Right hindlimb (tissue), 1 donor: Measurements from ENCODE around the gene FHL2.

Source experiments
- DNase-seq: peaks from one replicate; pipeline ENCODE4 v3.0.0-alpha.2; 2018

Gene FHL2

DNA sequence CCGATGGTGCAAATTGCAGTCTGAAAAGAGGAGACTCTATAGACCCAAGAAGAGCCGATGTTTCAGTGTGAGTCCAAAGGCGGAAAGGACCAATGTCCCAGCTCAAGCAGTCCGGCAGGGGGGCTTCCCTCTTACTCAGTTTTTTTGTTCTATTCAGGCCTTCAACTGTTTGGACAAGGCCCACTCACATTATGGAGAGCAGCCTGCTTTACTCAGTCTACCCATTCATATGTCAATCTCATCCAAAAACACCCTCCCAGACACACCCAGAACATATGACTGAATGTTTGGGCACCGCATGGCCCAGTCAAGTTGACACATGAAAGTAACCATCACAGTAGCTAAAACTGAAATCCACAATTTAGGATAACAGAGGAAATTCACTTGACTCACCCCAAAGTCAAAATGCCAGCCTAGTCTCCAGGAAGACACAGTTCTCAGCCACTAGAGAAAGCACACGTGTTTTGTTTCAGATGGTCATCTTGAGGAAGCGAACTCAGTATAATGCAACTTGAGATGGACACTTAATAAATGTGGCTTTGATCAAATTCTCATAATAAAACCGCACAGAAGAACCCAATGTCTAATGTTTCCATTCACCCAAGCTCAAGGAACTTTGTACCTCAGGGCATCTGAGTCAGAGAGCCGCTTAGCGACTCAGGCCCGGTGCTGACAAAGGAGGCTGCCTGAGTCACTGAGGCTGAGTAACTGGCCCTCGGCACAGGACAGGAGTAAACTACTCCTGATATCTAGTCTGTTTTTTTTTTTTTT, 2.4 kb downstream of the FHL2 start:
- DNase-seq, result no peak

DNA sequence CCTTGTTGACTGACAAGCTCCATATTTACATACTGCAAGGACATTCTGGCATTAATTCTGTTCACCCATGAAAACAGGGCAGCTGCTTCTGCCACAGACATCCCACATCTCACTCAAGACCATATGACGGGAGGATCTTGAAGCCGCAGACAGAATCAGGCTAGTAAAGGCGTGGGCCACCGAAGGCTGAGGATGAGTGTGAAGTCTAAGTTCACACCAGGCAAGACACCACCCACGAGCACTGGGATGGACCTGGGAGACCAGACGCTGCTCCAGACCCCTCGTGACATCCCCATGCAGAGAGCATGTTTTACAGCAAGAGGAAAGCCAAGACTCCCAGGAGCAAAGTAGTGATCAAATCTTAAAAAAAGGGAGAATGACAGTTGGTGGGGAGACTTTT, 3.2 kb downstream of the FHL2 start:
- no peak for DNase-seq

- no peak for DNase-seq
Measured at GRCh38 chr2:105394951-105395611, 3.8 kb downstream of the FHL2 start.

DNA sequence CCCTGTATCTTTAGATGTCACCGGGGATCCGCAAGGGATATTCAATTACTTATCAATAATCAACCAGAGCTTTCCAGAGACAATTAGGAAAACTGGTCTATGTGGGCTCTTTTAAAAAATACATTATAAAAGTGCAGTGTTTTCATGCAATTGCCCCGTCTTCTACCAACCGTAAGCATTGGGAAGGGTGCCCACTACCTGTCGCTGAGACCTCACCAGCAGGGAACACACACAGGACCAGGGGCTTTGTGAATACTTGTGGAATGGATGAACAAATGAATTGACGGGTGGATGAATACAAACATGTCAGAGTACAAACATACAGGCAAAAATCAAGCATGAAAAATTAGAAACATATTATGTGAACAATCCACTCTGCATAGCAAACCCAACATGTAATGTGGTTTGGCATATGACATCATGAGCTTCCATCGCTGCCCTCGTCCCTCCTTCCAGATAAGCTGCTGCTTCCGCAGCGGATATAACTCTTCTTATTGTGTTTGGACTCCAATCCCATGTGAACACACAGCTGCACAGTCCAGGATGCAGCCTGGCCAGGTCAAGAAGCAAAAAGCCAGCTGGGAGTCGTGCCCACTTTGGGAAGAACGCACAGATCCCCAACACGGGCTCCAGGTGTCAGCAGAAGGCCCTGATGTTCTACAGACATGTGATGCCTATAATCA, 5.3 kb downstream of the FHL2 start:
- DNase-seq, result peak; percentile 50

DNA sequence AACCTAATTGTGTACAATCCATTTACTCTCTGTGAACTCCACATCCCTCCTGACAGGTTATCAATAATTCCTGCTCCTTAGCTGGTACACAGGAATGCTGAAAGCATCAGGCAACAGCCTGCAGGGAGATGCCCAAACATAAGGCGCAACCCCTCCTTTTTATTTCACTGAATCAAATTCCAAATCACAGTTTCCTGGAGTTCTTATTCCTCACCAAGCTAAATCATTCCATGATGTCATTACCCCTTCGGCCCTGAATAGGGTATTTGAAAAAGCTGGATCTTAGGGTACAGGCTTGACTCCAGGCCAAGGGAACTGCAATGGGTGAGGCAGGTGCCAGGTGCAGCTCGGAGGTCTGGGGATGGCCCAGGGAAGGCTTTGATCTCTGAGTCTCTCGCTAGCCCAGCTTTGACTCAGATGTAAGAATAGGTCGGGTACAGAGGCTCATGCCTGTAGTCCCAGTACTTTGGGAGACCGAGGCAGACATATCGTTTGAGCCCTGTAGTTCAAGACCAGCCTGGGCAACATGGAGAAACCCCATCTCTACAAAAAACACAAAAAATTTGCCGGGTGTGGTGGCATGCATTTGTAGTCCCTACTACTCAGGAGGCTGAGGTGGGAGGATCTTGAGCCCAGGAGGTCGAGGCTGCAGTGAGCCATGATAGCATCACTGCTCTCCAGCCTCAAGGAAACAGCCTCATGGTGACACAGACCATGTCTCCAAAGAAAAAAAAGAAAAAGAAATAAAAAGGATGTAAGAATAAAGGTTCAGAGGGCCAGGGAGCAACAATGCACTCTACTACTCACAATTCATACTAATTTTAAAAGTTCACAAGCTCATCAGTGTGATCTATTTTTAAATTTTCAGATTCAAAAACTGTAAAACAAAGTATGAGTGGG, 6.8 kb downstream of the FHL2 start:
- no peak for DNase-seq

GRCh38 chr2:105391058-105391627, 7.7 kb downstream of the FHL2 start:
- no peak for DNase-seq

- DNase-seq, result no peak
Measured at GRCh38 chr2:105390454-105390853, 8.4 kb downstream of the FHL2 start.

DNA sequence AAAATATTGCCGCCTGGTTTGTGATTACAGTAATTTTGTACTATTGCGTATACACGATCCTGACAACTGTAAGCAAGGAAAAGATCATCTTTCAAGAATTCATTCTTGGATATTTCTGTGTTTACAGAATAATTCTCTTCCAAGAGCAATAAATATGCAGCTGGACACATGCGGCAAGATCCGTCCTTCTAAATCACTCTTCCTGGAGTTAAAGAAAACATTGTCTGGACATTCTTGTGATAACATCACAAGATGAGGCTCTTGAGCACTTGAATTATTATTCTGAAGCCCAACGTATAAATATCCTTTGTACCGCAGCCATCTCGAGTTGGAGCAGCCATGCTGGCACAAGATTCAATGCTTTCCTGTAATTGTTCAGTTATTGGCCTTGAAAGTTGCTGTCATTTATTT, 9.9 kb downstream of the FHL2 start:
- peak; percentile 54 for DNase-seq

- DNase-seq, result no peak
Measured at GRCh38 chr2:105387225-105387624, 11.6 kb downstream of the FHL2 start.

DNA sequence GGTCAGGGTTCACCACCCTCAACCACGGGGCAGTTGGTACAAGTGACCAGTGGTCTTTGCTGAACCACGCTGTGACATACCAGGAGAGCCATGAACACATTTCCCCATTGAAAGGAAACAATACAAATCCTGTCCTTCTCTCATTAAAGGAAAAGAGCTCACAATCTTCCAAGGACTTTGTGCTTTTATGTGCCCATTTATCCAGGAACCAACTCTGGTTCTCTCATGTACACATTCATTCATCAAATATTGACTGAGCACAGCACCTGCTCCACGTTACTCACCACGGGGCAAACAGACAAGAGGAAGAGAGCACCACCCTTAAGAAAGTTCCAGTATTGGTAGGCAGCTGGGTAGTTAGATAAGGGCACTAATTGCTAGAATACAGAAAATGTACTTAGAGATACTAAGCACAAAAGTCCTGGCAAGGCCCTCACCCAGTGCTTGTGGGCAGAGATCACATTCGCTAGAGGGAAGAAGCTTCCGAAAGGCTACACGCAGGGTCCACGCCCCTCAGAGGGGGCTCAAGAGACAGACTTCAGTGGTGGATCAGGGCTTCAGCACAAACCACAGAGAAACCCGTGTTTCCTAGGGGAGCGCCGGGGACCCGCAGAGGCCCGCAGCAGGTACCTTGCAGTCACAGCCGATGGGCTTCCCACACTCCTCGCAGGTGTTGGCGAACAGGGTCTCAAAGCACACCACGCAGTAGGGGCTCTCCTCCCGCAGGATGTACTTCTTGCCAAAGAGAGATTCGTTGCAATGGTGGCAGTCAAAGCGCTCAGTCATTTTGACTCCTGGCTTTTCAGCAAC, 12.9 kb downstream of the FHL2 start:
- DNase-seq, result no peak

- no peak for DNase-seq
Measured at GRCh38 chr2:105384861-105385260, 14.0 kb downstream of the FHL2 start.

DNA sequence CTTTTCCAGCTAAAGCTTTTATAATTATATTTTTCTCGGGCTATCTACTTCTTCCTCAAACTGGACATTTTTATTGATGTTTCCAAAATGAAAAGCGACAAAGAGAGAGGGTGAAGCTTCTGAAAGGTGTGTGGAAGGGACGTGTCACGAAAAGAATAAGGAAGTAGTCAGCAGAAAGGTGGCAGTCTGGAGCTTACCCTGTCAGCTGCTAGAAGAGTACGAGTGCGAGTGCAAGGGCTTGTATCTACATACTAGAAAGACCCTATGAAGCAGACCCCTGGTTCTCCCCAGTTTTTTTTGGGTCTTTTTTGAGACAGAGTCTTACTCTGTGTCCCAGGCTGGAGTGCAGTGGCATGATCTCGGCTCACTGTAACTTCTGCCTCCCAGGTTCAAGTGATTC, 14.6 kb downstream of the FHL2 start:
- no peak for DNase-seq

- DNase-seq, result no peak
Measured at GRCh38 chr2:105383432-105384166, 15.3 kb downstream of the FHL2 start.

DNA sequence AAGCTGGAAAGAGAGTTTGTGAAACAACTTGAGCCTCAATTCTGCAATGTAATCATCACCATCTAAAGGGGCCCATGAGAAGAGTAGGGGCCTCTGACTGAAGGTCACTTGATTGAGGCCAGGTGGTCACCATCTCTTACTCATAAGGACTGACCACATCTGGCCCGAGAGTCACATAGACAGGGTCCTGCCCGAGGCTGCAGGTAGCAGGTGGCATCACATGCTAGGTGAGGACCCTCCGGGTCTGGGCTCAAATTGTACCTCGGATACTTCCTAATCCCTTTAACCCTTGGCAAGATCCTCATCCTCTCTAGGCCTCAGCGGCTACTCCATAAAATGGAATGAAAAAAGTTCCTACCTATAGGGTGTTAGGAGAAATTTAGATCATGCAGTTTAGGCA, 16.7 kb downstream of the FHL2 start:
- no peak for DNase-seq

- no peak for DNase-seq
Measured at GRCh38 chr2:105381101-105381668, 17.7 kb downstream of the FHL2 start.

GRCh38 chr2:105380432-105381100, 18.3 kb downstream of the FHL2 start:
- no peak for DNase-seq

DNA sequence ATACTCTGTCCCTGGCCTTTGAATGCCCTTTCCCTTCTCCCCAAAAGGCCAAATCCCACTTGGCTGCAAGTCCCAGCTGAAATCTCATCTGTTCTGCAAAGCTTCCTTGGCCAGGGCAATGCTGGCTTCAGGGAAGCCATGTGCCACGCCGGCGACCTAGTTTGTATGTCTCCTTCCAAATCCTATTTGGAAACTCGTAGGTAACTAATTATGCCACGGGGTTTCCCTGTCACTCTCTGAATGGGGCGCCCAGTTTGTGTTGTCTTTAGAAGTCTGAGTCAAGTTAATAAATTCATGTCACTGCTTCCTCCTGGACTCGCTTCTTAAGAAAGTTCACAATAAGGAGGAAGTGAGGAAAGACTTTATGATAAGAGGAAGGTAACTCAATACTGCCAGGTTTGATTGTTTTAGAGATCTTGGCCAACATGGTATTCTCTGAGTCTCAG, 19.1 kb downstream of the FHL2 start:
- DNase-seq, result no peak

DNA sequence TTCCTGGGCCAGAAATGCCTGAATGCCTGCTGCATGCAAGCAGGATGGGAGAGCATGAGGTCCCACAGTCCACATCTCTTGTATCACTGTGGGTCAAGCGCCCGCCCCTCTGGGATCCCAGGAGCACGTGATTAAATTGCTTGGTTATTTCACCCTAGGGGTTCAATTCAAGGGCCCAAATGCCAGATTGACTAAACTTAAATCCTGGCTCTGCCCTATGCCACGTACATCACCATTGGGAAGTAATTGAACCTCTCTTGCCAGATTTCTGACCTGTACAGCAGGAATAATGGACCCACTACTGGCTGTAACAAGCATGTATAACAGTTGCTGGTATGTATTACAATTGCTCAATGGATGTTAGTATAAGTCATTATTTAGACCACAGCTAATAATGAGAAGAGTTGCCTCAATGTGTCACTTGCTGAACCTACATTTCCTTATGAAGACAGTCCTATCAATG, 19.9 kb downstream of the FHL2 start:
- no peak for DNase-seq

DNA sequence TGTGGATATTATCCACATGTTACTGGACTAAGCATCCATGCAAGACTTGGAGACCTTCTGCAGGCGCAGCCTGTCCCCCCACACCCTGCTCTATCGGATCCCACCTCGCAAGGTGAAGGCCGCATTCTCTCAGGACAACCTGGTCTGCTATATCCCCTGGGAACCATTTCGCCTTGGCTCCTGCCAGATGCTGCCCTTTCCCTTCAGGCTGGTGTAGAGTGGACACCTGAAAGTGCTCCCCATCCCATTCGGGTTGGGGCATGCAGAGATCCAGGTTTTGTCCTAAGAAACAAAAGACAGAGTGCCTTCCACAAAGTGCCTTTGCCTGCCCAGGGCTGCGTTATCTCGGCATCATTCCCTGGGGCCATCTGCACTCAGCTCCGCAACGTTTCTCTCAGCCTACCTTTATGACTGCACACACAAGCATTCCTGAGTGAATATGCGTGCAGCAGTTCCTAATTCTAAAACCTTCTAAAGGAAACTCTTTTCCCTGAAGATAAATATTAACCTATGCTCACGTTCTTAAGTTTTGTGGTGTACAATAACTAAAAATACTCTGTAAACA, 20.5 kb downstream of the FHL2 start:
- DNase-seq, result no peak
